Activated CD4-positive, alpha-beta memory T cell treated with anti-CD3 and anti-CD28 coated beads, Interleukin-2, amount 10 ng/mL, durations not matched to agents 7 days and 5 days (primary cell): ENCODE data around the gene CIPC. TPM values are rescaled to one million over a fixed set of nuclear protein-coding genes. Genes with fewer than 3 reads are reported as not detected.
A peak's percentile ranks its signal among the peaks of the same experiment; 100 is the strongest.

Source experiments
- CTCF ChIA-PET: fragments of 350-600 bp; sonication (Branson Sonifier 250); formaldehyde crosslinking; loops from one replicate; lab custom pipeline; 2021; ENCODE audit warnings: antibody characterized with exemption, inconsistent platforms; lab: Charles Lee
- POLR2A ChIA-PET: fragments of 350-600 bp; sonication (Branson Sonifier 250); formaldehyde crosslinking; loops from one replicate; lab custom pipeline; 2021; ENCODE audit warnings: antibody characterized with exemption; lab: Charles Lee
- DNase-seq: peaks from one replicate; pipeline ENCODE4 v3.0.0-alpha.2; 2020
- H3K27ac Mint-ChIP-seq: one replicate; pipeline ENCODE4 v1.8.0; 2021; ENCODE audit warnings: mild to moderate bottlenecking, mixed read lengths
- H3K27me3 Mint-ChIP-seq: one replicate; pipeline ENCODE4 v1.8.0; 2021; ENCODE audit warnings: mixed read lengths
- H3K36me3 Mint-ChIP-seq: one replicate; pipeline ENCODE4 v1.8.0; 2021; ENCODE audit warnings: low read depth, mixed read lengths
- H3K4me1 Mint-ChIP-seq: one replicate; pipeline ENCODE4 v1.8.0; 2021; ENCODE audit warnings: mixed read lengths
- H3K4me3 Mint-ChIP-seq: one replicate; pipeline ENCODE4 v1.8.0; 2021; ENCODE audit warnings: mild to moderate bottlenecking, mixed read lengths
- H3K9me3 Mint-ChIP-seq: one replicate; pipeline ENCODE4 v1.8.0; 2021; ENCODE audit warnings: mixed read lengths
- total RNA-seq, 2 experiments: library from RNA; stranded (reverse); gene quantifications; one replicate each; pipeline ENCODE4 v1.2.3, GENCODE V29; 2021

The CIPC gene
- total RNA-seq, 2 experiments from 2014 or later: 9.6 to 12.8 TPM

DNA sequence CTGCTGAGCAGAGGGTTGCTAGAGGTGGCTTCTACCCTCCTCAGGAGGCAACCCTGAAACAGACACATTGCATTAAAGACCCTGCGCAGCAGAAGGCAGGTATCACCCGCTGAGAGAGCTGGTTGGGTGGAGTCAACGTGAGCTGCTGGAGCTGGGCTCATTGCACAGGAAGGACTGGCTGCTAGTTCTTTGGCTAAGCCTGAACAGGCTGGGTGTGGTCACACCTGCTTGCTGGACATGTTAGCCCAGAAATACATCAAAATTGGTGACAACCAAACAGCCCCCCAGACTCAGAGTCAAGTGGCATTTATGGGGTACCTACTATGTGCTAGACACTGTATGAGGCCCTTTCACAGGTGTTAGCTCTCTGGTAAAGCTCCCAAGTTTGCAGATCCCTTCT is 35.8 kb upstream of the CIPC start:
- Mint-ChIP-seq H3K36me3 (no peaks in the 10 kb centered on the region), H3K27me3 (no peaks in the 10 kb centered on the region), H3K27ac (no peak overlapping the region), H3K4me1 (peaks cover 8% of the 10 kb centered on the region), H3K9me3 (no peaks in the 10 kb centered on the region), H3K4me3 (no peak overlapping the region)
- CTCF ChIA-PET: interaction anchor here (0.8 to 18.6 kb wide), 5 partner anchors 8 to 188 kb away, joined by 3 to 436 read pairs (median 12); no protein-coding TSS in a partner anchor
- no peak for DNase-seq
- POLR2A ChIA-PET: interaction anchor here (1.0 kb wide), 2 partner anchors 38 to 149 kb away, joined by 3 to 4 read pairs; no protein-coding TSS in a partner anchor

DNA sequence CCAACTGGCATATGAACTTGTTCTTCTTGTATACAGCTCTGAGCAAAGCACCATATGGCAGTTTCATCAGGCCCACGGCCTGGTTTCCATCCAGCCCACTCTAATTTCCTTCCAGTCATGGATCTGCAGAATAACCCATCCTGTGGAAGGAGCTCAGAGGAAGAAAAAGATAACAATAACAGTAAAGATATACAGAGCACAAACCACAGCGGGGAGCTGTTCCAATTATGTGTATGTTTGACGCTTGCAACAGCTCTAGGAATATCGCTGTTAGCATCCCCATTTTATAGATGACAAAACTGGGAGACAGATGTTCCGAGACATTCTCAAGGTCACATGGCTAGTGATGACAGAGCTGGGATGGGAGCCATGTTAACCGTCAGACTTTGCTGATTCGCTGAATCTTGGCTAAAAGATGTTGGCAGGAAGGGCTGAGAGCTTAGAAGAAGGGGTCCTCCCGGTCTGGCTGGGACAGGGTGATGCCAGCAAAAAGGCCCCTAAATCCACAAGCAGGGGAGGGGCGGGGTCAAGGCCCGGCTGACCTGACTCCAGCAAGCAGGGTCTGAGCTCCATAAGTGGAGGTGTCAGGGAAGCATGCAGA is 34.4 kb upstream of the CIPC start:
- Mint-ChIP-seq H3K27ac (no peak overlapping the region), H3K9me3 (no peaks in the 10 kb centered on the region), H3K4me3 (no peak overlapping the region), H3K27me3 (peaks cover 4% of the 10 kb centered on the region), H3K4me1 (peaks cover 8% of the 10 kb centered on the region), H3K36me3 (no peaks in the 10 kb centered on the region)
- POLR2A ChIA-PET: interaction anchor here (0.9 to 2.1 kb wide), 3 partner anchors 23 to 150 kb away, joined by 3 to 14 read pairs (median 3); no protein-coding TSS in a partner anchor
- CTCF ChIA-PET: interaction anchor here (1.1 to 18.6 kb wide), 7 partner anchors 10 to 189 kb away, joined by 3 to 436 read pairs (median 5); no protein-coding TSS in a partner anchor
- DNase-seq: no peak

DNA sequence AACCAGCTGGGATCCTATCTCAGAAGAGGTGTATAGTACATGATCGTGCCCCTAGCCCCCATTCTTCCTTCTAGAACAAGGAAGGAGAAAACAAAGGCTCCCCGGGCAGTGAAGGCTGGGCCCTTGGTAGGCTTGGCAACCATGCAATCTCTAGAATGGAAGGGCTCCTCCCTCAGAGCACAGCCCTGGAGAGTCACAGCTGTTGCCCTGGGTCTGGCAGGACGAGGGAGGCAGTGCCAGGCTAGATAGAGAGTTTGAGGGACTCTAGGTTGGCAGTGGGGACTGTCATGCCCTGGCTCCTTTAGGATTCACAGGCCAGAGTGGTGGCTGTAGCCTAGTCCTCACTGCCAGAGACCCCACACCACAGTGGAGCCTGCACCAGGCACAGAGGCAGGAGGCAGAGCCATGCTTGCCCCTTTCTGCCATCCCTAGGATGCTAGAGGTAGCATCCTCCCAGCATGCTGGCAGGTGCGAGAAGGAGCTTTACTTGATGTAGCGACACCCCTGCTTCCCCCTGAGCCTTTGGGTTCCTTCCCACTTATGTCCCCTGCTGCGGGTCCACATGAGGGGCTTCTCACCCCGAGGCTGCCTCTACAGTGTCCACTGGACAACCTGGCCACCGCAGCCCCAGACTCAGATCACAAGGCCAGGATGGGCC is 33.4 kb upstream of the CIPC start:
- H3K36me3 Mint-ChIP-seq: no peaks in the 10 kb centered on the region
- H3K27ac Mint-ChIP-seq: no peak overlapping the region
- ChIA-PET POLR2A (interaction anchor here (1.2 to 2.1 kb wide), 2 partner anchors 24 to 37 kb away, joined by 3 to 14 read pairs; no protein-coding TSS in a partner anchor), CTCF (interaction anchor here (1.1 to 18.6 kb wide), 6 partner anchors 103 to 190 kb away, joined by 3 to 436 read pairs (median 4); no protein-coding TSS in a partner anchor)
- DNase-seq: no peak
- peaks cover 12% of the 10 kb centered on the region for H3K27me3 Mint-ChIP-seq
- no peak overlapping the region for H3K4me3 Mint-ChIP-seq
- H3K9me3 Mint-ChIP-seq: no peaks in the 10 kb centered on the region
- peaks cover 3% of the 10 kb centered on the region for H3K4me1 Mint-ChIP-seq

DNA sequence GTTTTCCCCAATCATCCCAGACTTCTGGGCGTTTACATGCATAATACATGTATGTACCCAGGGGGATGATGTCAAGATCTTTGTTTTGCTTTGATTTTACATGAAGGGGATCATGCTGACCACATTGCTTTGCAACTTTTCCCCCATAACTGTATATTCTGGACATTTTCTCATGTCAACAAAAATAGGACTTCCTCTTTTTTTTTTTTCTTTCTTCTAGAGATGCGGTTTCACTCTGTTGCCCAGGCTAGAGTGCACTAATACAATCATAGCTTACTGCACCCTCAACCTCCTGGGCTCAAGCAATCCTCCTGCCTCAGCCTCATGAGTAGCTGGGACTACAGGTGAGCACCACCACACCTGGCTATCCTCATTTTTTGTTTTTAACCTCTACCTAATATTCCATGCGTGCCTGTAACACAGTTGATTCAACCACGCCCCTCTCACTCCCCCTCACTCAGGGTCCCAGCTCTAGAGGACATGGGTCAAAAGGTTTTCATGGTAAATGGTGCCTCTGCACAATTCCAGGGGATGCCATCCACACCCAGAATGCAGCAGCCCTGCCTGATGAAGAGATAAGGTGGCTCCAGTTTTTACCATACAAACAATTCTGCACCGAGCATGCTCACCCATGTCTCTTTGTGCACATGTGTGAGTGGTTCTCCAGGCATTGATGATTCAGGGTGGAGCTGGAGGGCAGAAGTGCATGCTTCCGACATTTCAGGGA is 32.0 kb upstream of the CIPC start:
- no peaks in the 10 kb centered on the region for H3K36me3 Mint-ChIP-seq
- H3K4me3 Mint-ChIP-seq: no peak overlapping the region
- ChIA-PET POLR2A (no interaction called here), CTCF (interaction anchor here (10.3 to 18.6 kb wide), 2 partner anchors 153 to 192 kb away, joined by 200 to 436 read pairs; no protein-coding TSS in a partner anchor)
- H3K4me1 Mint-ChIP-seq: peaks cover 2% of the 10 kb centered on the region
- DNase-seq: no peak
- no peak overlapping the region for H3K27ac Mint-ChIP-seq
- H3K9me3 Mint-ChIP-seq: no peaks in the 10 kb centered on the region
- peaks cover 17% of the 10 kb centered on the region for H3K27me3 Mint-ChIP-seq

DNA sequence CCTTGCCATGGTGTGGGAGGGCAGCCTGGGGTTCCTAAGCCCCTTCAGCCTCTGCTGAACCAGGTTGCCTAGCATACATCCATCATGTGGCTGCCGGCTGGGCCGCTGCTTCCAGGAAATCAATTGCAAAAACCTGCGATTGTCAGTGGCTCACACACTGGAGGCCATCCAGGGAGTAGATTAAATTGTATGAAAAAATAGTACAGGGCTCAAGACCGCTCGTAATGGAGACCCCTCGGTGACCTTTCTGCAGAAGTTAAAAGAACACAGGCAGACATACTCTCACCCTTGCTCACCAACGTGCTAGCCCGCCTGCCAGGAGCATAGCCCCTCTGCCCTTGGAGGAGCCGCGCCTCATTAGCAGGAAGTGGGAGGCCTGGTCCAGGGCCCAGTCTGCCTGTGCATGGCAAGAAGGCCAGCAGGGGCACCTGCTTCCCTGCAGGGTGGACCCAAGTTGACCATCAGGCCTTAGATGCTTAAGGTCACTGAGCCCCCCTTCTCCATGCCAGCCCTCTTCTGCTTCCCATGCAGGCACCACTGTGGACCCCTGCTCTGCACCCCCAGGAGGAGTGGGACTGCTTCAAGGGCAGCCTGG is 31.4 kb upstream of the CIPC start:
- no peak overlapping the region for H3K4me3 Mint-ChIP-seq
- H3K27me3 Mint-ChIP-seq: peaks cover 17% of the 10 kb centered on the region
- no peaks in the 10 kb centered on the region for H3K9me3 Mint-ChIP-seq
- no peak overlapping the region for H3K27ac Mint-ChIP-seq
- POLR2A ChIA-PET: no interaction called here
- no peaks in the 10 kb centered on the region for H3K36me3 Mint-ChIP-seq
- peaks cover 2% of the 10 kb centered on the region for H3K4me1 Mint-ChIP-seq
- no peak for DNase-seq
- CTCF ChIA-PET: interaction anchor here (0.6 to 18.6 kb wide), 6 partner anchors 53 to 205 kb away, joined by 3 to 436 read pairs (median 3); no protein-coding TSS in a partner anchor

DNA sequence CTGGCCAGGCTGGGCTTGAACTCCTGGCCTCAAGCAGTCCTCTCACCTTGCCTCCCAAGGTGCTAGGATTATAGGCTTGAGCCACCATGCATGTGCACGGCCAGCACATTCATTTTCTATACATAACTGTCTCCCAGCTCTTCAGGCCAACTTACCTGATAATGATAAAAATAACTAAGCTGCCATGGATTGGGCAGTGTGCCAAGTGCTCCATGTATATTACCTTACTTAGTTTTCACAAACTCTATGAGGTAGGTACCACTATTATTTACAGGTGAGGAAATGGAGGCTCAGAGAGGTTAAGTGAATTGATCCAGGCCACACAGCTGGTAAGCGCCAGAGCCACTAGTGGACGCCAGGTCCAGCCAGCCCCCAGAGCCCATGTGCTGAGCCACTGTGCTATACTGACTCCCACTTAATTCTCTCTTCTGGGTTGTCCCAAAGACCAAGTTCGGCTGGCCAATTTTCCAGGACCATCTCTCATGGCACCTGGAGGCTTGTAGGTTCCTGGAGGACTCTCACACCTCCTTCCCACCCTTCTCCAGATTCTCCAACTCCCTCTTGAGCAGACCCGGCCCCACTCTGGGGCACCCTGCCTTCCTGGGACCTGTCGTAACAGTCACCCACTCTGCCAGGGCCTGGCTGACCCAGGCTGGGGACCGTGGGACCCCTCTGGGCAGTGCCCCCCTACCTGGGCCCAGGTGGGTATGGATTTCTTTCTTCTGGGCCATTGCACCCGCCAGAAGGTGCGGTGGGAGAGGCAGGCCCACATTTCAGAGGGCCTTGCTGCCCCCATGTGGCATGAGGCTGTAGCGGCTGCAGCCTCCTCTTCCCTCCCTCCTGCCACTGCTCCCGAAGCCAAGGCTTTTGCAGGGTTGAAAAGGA is 30.2 kb upstream of the CIPC start:
- Mint-ChIP-seq H3K36me3 (no peaks in the 10 kb centered on the region), H3K27ac (no peak overlapping the region), H3K4me1 (peaks cover 2% of the 10 kb centered on the region), H3K9me3 (no peaks in the 10 kb centered on the region), H3K27me3 (peaks cover 17% of the 10 kb centered on the region), H3K4me3 (no peak overlapping the region)
- DNase-seq: peak; percentile 66
- CTCF ChIA-PET: interaction anchor here (0.7 to 18.6 kb wide), 24 partner anchors 8 to 219 kb away, joined by 3 to 436 read pairs (median 4); no protein-coding TSS in a partner anchor
- POLR2A ChIA-PET: interaction anchor here (1.3 to 1.5 kb wide), 3 partner anchors 53 to 159 kb away, joined by 3 to 6 read pairs (median 5); no protein-coding TSS in a partner anchor

DNA sequence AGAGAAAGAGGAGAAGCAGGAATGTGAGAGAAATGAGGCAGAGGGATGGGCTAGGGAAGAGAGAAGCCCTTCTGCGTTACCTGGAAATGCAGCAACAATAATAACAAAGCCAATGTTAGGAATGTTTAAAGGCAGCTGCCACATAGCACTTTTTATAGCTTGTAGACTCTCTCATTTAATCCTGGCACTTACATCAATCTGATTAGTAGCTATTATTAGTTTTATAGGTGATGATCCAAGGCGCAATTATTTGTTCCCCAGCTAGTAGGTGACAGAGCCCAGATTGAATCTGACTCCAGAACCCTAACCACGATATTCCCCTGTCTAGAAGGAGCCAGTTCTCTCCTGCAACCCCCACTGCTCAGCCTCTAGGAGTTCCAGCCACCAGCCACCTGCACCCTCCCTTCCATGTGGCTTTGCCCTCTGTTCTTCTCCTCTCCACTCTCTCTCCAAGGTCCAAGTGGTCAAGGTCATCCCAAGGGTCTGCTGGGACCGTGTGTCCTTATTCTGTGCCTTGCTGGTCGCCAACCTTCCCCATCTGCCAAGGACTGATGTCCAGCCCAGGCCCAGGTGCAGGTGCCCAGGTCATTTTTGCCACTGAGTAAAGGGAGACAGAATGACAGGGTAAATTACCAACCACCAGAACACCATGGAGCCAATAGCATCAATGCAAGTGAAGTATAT is 29.4 kb upstream of the CIPC start:
- Mint-ChIP-seq H3K36me3 (no peaks in the 10 kb centered on the region), H3K4me3 (no peak overlapping the region), H3K4me1 (peaks cover 2% of the 10 kb centered on the region), H3K27ac (no peak overlapping the region), H3K27me3 (peaks cover 17% of the 10 kb centered on the region), H3K9me3 (no peaks in the 10 kb centered on the region)
- DNase-seq: no peak
- ChIA-PET POLR2A (interaction anchor here (1.2 to 1.5 kb wide), 4 partner anchors 53 to 160 kb away, joined by 3 to 6 read pairs (median 5); no protein-coding TSS in a partner anchor), CTCF (interaction anchor here (0.7 to 18.6 kb wide), 25 partner anchors 9 to 515 kb away, joined by 3 to 436 read pairs (median 5); no protein-coding TSS in a partner anchor)

DNA sequence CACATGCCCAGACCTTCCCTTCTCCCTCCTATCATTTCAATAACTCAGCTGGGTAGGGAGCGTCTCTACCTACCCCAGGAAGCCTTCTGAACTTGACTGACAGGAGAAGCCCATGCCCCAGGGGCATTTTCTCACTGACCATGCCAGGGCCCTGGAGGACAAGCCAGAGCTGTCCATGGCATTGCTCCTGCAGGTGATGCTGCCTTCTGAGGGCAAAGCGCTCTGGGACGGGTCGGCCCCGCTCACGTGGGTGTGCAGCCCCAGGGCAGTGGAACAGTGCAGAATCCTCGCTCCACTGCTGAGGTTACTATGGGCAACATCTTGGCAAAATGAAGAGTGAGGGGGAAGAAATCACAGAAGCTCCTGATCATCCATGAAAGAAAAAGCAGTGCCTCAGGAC is 28.5 kb upstream of the CIPC start:
- Mint-ChIP-seq H3K27me3 (peaks cover 17% of the 10 kb centered on the region), H3K4me3 (no peak overlapping the region), H3K27ac (no peak overlapping the region), H3K4me1 (peaks cover 2% of the 10 kb centered on the region), H3K9me3 (no peaks in the 10 kb centered on the region), H3K36me3 (no peaks in the 10 kb centered on the region)
- no peak for DNase-seq
- ChIA-PET CTCF (interaction anchor here (0.7 to 18.6 kb wide), 30 partner anchors 10 to 516 kb away, joined by 3 to 436 read pairs (median 8); no protein-coding TSS in a partner anchor), POLR2A (interaction anchor here (0.8 to 2.1 kb wide), 7 partner anchors 16 to 196 kb away, joined by 3 to 8 read pairs (median 5); no protein-coding TSS in a partner anchor)

DNA sequence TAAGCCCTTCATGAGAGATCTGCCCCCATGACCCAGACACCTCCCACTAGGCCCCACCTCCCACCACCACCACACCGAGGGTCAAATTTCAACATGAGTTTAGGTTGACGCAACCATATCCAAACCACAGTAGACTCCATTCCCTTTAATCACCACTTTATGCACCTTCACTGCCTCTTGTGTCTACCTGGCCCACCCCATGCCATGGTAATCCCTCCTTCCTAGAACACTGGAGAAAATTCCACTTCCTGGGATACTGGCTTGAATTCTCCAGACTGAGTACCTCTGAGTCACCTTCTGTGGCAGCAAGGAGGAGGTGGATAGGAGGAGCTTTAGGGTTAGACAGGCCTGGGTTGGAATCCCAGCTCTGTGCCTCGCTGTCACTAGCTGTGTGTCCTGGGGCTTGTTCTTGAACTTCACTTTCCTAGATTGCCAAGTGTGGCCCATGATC is 26.1 kb upstream of the CIPC start:
- no peak for DNase-seq
- Mint-ChIP-seq H3K4me3 (no peak overlapping the region), H3K27me3 (peaks cover 17% of the 10 kb centered on the region), H3K36me3 (no peaks in the 10 kb centered on the region), H3K27ac (no peak overlapping the region), H3K9me3 (no peaks in the 10 kb centered on the region), H3K4me1 (no peaks in the 10 kb centered on the region)
- CTCF ChIA-PET: interaction anchor here (0.9 to 18.6 kb wide), 10 partner anchors 12 to 362 kb away, joined by 3 to 436 read pairs (median 24); no protein-coding TSS in a partner anchor
- POLR2A ChIA-PET: no interaction called here

DNA sequence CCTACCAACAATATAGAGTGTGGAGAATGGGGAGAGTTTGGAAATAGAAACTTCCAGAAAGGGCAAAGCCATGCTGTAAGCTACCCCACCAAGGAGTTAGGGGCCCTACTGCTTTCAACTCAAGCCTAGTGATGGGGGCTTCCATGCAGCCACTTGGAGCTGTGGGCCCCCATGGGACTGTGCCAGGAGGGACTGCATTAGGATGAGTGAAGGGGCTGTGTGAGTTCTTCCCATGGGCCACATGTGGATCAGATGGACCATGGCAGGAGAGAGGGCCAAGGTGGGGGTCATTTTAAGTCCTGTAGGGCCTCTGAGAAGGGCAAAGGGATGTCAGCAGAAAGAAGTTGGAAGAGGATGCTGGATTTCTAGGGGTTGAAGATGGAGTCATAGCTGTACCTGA is 23.1 kb upstream of the CIPC start:
- Mint-ChIP-seq H3K36me3 (no peaks in the 10 kb centered on the region), H3K4me1 (no peaks in the 10 kb centered on the region), H3K27ac (no peak overlapping the region), H3K4me3 (no peak overlapping the region), H3K27me3 (peaks cover 2% of the 10 kb centered on the region), H3K9me3 (peaks cover under 1% of the 10 kb centered on the region)
- POLR2A ChIA-PET: no interaction called here
- no peak for DNase-seq
- CTCF ChIA-PET: interaction anchor here (1.1 to 18.6 kb wide), 3 partner anchors 49 to 201 kb away, joined by 4 to 436 read pairs (median 6); no protein-coding TSS in a partner anchor
